LoVo (cell line): ENCODE results near the gene BDP1.
"Not testable (repeated sequence)": the region's sequence is repeated elsewhere in the genome, so short reads cannot be mapped to it uniquely, and the experiment has no call there.

ENCODE experiments used
- DNase-seq: peaks from one replicate; pipeline ENCODE4 v3.0.0-alpha.2; 2016; ENCODE audit warnings: low spot score

The BDP1 gene, protein sequence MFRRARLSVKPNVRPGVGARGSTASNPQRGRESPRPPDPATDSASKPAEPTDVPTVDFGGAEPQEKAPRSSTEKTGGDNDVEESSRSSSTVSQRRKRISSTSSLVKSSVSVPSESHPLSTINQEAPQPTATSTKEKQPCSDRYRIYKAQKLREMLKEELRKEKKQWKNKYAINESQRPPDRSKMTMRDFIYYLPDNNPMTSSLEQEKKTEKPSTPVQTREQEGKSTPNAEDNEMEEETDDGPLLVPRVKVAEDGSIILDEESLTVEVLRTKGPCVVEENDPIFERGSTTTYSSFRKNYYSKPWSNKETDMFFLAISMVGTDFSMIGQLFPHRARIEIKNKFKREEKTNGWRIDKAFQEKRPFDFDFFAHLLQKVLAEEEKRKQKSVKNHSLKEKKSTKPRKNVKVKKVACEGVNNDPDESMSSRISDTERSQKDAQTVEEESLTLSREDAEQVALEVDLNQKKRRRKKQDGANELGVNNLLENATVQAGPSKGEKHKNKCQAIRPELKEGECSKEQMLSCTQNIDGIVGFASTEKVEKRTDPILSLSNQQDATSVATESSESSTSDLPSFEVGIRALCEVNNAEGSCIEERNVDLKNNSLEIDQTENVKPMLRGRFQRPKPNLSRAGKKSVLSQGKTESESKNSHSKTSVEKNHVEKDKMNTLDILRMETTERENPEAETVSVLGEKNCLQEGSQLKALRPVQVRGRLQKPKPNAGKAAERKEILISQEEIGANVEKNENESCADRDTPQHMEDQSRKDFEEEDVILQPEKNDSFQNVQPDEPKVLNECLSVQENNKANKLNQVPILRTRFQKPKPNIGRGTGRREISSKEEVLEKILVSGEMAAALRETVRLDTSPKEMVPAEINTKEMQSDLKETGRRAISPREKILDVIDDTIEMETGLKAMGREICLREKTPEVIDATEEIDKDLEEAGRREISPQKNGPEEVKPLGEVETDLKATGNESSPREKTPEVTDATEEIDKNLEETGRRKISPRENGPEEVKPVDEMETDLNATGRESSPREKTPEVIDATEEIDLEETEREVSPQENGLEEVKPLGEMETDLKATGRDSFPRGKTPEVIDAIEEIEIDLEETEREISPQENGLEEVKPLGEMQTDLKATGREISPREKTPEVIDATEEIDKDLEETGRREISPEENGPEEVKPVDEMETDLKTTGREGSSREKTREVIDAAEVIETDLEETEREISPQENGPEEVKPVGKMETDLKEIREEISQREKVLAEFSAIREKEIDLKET (N-terminal part only)

GRCh38 chr5:71455427-71456361 is at the start of gene BDP1:
Gene BDP1 (plus strand): TSS chr5:71455651. CDS start chr5:71455878, 227 bp downstream.
- peak; percentile 96 for DNase-seq

DNA sequence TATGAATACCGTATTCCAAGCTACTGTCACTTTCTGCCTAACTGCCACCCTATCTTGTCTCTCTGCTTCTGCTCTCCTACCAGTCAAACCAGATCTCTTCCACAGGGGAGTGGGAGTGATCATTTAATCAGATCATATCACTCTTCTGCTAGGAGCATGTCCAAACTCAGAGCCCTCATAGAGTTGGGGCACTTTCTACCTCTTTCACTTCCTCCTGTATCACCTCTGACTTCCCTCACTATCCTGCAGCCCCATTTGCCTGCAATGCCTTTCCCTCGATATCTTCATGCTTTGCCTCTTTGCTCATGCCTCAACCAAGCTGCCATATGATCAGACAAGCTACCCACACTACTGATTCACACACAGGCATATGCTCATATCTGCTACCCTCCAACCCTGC is 45.4 kb upstream of the BDP1 start:
- not testable (repeated sequence) for DNase-seq

DNA sequence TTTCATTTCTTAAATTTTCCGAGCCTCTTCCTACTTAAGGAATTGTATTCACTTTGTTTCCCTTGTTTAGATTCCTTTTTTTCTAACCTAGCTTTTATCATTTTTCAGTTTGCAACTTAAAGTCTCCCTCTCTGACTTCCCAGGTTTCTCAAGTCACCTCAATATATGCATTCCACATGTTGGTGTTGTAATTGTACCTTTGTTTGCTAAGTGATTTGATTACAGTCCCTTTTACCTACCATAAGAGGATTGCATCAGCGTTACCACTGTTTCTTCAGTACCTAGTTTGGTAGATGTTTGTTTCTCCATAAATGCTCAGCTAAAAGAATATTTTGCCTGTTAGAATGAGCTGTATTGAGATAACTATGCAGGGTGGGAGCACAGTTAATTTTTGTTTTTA is 39.8 kb upstream of the BDP1 start:
- DNase-seq: not testable (repeated sequence)

DNA sequence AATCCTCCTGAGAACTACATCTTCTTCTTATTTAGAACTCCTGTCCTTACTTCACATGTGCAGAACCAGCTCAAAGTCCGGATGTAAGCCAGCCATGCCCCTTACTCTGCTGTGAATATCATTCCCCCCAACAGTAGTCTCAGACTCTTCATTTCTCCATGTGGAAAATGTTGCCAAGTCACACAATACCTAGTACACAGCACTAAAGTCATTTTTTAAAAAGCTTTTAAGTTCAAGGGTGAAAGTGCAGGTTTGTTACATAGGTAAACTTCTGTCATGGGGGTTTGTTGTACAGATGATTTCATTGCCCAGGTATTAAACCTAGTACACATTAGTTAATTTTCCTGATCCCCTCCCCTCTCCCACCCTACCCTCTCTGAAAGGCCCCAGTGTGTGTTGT is 37.4 kb upstream of the BDP1 start:
- not testable (repeated sequence) for DNase-seq

GRCh38 chr5:71421278-71421677 is 34.2 kb upstream of the BDP1 start:
- not testable (repeated sequence) for DNase-seq

GRCh38 chr5:71423896-71424295 is 31.6 kb upstream of the BDP1 start:
- DNase-seq: not testable (repeated sequence)

GRCh38 chr5:71426686-71427474 is 28.6 kb upstream of the BDP1 start:
- DNase-seq: not testable (repeated sequence)

GRCh38 chr5:71432410-71432809 is 23.0 kb upstream of the BDP1 start:
- not testable (repeated sequence) for DNase-seq

GRCh38 chr5:71434825-71435224 is 20.6 kb upstream of the BDP1 start:
- DNase-seq: not testable (repeated sequence)

DNA sequence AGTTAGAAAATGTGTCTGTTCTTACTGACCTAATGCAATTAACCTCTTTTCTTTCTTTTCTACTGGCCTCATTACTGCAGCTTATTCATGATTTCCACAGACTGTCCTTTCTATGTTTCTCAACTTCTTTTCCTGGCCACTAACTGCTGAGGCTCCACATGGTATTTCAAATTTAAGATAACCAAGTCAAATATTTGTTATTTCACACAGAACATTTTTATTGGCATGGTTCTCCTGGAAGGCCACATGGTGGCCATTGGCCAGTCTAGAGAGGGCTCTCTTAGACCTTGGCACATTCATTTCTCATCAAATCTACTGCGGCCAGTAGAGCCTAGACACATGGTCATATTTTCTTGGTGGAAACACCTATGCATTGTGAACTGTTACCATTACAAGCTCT is 13.9 kb upstream of the BDP1 start:
- not testable (repeated sequence) for DNase-seq

GRCh38 chr5:71443891-71444290 is 11.6 kb upstream of the BDP1 start:
- not testable (repeated sequence) for DNase-seq

GRCh38 chr5:71445015-71445414 is 10.4 kb upstream of the BDP1 start:
- not testable (repeated sequence) for DNase-seq

- DNase-seq: not testable (repeated sequence)
Measured at GRCh38 chr5:71445523-71446152, 9.8 kb upstream of the BDP1 start.

- DNase-seq: not testable (repeated sequence)
Measured at GRCh38 chr5:71446540-71447216, 8.8 kb upstream of the BDP1 start.

- DNase-seq: peak; percentile 39
Measured at GRCh38 chr5:71447218-71447808, 8.1 kb upstream of the BDP1 start.

DNA sequence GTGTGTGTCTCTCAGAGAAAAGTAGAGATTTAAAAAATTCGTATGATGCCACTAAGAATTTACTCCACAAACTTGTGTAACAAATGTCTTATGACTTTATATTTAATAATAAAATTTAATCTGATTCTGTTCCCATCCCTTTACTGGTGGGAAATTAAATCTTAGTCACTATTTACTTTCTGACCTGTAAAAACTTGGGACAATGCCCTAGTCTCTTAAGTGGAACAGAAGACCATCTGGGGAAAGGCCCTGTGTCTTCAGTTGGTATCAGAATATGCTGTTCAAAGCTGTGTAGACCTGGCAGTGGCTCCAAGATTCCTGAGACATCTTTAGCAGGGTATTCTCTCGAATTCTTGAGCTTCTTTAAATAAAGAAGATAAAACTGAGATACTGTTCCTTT is 2.6 kb upstream of the BDP1 start:
- DNase-seq: no peak

- no peak for DNase-seq
Measured at GRCh38 chr5:71454913-71455312, 538 bp upstream of the BDP1 start.

GRCh38 chr5:71456362-71456743 is 902 bp downstream of the BDP1 start:
- DNase-seq: no peak

GRCh38 chr5:71457106-71457505 is 1.7 kb downstream of the BDP1 start:
- DNase-seq: no peak
